ENCODE results near the gene SMG7. TPM values are rescaled to one million over a fixed set of nuclear protein-coding genes. Genes with fewer than 3 reads are reported as not detected.

Gene SMG7
- total RNA-seq, 1 experiment from 2014 or later = 65.2 TPM

- ATAC-seq = no peak
- TF ChIP-seq REST (IDR thresholded peaks at IDR 0.05; ENCODE audit: insufficient read depth in 1 of 2, low read depth in 2 of 2, low read length in 1 of 2) = no peak
- TF ChIP-seq POLR2AphosphoS5 (IDR thresholded peaks at IDR 0.05; ENCODE audit: low read depth, low read length) = no peak
- no peak for TF ChIP-seq SIN3A (IDR thresholded peaks at IDR 0.05; ENCODE audit: borderline replicate concordance, insufficient read depth, low read depth, low read length)
- no peak for TF ChIP-seq TCF7L2 (IDR thresholded peaks at IDR 0.05; ENCODE audit: low read depth, low read length)
- no peak for TF ChIP-seq CTCF (IDR thresholded peaks at IDR 0.05)
- in situ Hi-C loops (cut with HindIII; ENCODE audit: low pct_unique_long_range_greater_than_20kb, low sequenced_read_pairs) = no loop called here
- no peak overlapping the region for H3K27ac ChIP-seq (ENCODE audit: low read length)
- CTCF ChIA-PET = no interaction called here
- POLR2A ChIA-PET = interaction anchor here (0.7 kb wide), 1 partner anchor 124 kb away, joined by 12 read pairs; no protein-coding TSS in a partner anchor
- H3K4me1 ChIP-seq (ENCODE audit: control insufficient read depth, insufficient read depth, low read length) = no peaks in the 10 kb centered on the region
- BruUV-seq (replicated peaks) = no TSS peak
- no peaks in the 10 kb centered on the region for H3K36me3 ChIP-seq (ENCODE audit: control insufficient read depth, insufficient read depth, low read length)
- H3K4me3 ChIP-seq (ENCODE audit: low read depth in 2 of 2, low read length in 2 of 2) = no peak overlapping the region
- H3K27me3 ChIP-seq (ENCODE audit: control insufficient read depth, insufficient read depth, low read length) = peaks cover 3% of the 10 kb centered on the region; the same call in 1 of the 2 replicates
- DNase-seq (ENCODE audit: low read depth, low spot score) = no peak
- intact Hi-C loops (cut with micrococcal nuclease; ENCODE audit: unreplicated experiment) = no loop called here
- H3K9me3 ChIP-seq (ENCODE audit: control insufficient read depth, insufficient read depth, low read depth, low read length) = no peaks in the 10 kb centered on the region
Measured at GRCh38 chr1:183463566-183463965, 8.7 kb upstream of the SMG7 start.

- Histone ChIP-seq H3K4me3 (ENCODE audit: low read depth in 2 of 2, low read length in 2 of 2) (no peak overlapping the region), H3K9me3 (ENCODE audit: control insufficient read depth, insufficient read depth, low read depth, low read length) (no peaks in the 10 kb centered on the region), H3K4me1 (ENCODE audit: control insufficient read depth, insufficient read depth, low read length) (no peaks in the 10 kb centered on the region), H3K36me3 (ENCODE audit: control insufficient read depth, insufficient read depth, low read length) (no peaks in the 10 kb centered on the region), H3K27me3 (ENCODE audit: control insufficient read depth, insufficient read depth, low read length) (peaks cover 3% of the 10 kb centered on the region; the same call in 1 of the 2 replicates), H3K27ac (ENCODE audit: low read length) (no peak overlapping the region)
- CTCF ChIA-PET = no interaction called here
- in situ Hi-C loops (cut with HindIII; ENCODE audit: low pct_unique_long_range_greater_than_20kb, low sequenced_read_pairs) (no loop called here), intact Hi-C loops (cut with micrococcal nuclease; ENCODE audit: unreplicated experiment) (no loop called here)
- POLR2A ChIA-PET = no interaction called here
- BruUV-seq (replicated peaks) = no TSS peak
- DNase-seq (ENCODE audit: low read depth, low spot score) = no peak
- no peak for TF ChIP-seq REST (IDR thresholded peaks at IDR 0.05; ENCODE audit: insufficient read depth in 1 of 2, low read depth in 2 of 2, low read length in 1 of 2)
- TF ChIP-seq CTCF (IDR thresholded peaks at IDR 0.05) = no peak
- no peak for TF ChIP-seq TCF7L2 (IDR thresholded peaks at IDR 0.05; ENCODE audit: low read depth, low read length)
- TF ChIP-seq POLR2AphosphoS5 (IDR thresholded peaks at IDR 0.05; ENCODE audit: low read depth, low read length) = no peak
- no peak for TF ChIP-seq SIN3A (IDR thresholded peaks at IDR 0.05; ENCODE audit: borderline replicate concordance, insufficient read depth, low read depth, low read length)
- ATAC-seq = no peak
Measured at GRCh38 chr1:183466781-183467180, 5.5 kb upstream of the SMG7 start.
